ENCODE measurements around the gene GNG7.
"Not testable (repeated sequence)": the region's sequence is repeated elsewhere in the genome, so short reads cannot be mapped to it uniquely, and the experiment has no call there.

DNA sequence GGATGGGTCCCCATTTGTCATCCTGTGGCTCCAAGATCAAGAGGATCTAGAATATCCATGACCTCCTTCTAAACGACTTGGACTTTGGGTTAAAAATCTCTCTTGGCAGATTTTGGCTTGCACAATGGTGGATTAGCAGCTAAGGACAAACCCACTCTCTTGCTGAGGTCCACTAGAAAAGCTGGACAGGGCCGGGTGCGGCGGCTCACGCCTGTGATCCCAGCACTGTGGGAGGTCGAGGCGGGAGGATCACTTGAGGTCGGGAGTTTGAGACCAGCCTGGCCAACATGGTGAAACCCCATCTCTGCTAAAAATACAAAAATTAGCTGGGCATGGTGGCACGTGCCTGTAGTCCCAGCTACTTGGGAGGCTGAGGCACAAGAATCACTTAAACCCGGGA, 172.6 kb downstream of the GNG7 start:
- TF ChIP-seq, protein P1, sequence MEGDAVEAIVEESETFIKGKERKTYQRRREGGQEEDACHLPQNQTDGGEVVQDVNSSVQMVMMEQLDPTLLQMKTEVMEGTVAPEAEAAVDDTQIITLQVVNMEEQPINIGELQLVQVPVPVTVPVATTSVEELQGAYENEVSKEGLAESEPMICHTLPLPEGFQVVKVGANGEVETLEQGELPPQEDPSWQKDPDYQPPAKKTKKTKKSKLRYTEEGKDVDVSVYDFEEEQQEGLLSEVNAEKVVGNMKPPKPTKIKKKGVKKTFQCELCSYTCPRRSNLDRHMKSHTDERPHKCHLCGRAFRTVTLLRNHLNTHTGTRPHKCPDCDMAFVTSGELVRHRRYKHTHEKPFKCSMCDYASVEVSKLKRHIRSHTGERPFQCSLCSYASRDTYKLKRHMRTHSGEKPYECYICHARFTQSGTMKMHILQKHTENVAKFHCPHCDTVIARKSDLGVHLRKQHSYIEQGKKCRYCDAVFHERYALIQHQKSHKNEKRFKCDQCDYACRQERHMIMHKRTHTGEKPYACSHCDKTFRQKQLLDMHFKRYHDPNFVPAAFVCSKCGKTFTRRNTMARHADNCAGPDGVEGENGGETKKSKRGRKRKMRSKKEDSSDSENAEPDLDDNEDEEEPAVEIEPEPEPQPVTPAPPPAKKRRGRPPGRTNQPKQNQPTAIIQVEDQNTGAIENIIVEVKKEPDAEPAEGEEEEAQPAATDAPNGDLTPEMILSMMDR (conservative IDR thresholded peaks at IDR 0.05 in 1 of 2, IDR thresholded peaks at IDR 0.05 in 1 of 2; ENCODE audit: extremely low read depth in 1 of 2, insufficient read depth in 1 of 2, low read depth in 1 of 2, low read length in 2 of 2) = not testable (repeated sequence)
- not testable (repeated sequence) for TF ChIP-seq EZH2 (IDR thresholded peaks at IDR 0.05; ENCODE audit: borderline replicate concordance, low read length)

All from mammary epithelial cell (primary cell).